Activated CD4-positive, alpha-beta T cell treated with anti-CD3 and anti-CD28 coated beads for 1 hour (primary cell): Measurements from ENCODE around the gene FDXACB1.

Source experiments
- DNase-seq: peaks from one replicate; pipeline ENCODE4 v3.0.0-alpha.2; 2020

FDXACB1 gene

GRCh38 chr11:111841370-111842053, 37.5 kb downstream of the FDXACB1 start:
- peak; percentile 77 for DNase-seq

DNA sequence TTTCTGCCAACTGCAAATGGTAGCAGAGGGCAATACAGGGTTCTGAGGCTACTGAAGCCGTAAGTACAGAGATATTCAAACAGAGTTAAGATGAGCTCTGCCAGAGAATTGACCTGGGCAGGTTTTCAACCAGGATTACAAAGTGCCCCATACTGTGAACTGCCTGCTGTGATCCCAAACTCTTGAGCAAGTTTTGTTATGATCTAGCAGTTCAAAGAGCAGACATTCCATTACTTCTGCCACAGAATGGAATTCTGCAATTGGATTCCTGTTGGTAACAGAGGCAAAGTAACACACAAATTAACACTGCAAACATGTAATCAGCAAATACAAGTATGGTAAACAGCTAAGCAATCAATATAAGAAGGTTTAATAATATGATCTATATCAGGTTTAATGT, 38.8 kb downstream of the FDXACB1 start:
- DNase-seq: no peak

DNA sequence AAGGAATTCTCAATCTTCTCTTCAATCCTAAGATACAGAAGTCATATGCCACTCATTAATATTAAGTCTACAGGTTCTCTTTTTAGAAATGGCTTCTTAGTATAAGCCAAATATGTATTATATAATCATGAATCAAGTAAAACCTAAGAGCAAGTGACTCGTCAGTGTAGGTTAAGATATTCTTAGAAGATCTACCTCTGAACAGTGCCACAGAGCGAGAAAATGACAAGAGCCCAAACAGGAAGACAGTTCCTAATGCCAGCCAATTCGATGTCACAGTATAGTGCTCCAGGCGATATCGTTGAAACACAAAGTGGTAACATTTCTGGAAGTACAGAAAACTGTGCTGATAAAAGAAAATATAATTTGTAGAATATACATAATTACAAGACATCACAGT, 40.9 kb downstream of the FDXACB1 start:
- no peak for DNase-seq

GRCh38 chr11:111837366-111837891, 41.5 kb downstream of the FDXACB1 start:
- no peak for DNase-seq

GRCh38 chr11:111836721-111837120, 42.2 kb downstream of the FDXACB1 start:
- DNase-seq: no peak

DNA sequence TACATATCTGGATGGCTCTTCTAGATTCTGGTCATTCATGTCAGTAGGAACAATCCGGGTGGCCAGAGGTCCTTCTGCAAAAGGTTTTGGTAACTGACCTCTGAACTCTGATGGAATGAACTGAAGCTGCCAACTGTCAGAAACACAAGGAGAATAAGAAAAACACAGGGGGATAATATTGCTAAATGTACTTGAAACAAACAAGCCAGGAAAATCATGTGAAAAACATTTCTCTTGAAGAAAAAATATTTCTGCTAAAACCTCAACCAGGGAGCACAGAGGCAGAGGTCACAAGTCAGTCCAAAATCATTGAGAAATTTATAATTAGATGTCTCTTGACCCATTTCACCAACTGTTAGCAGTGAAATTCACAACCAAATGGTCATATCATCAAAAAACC, 42.8 kb downstream of the FDXACB1 start:
- DNase-seq: no peak

DNA sequence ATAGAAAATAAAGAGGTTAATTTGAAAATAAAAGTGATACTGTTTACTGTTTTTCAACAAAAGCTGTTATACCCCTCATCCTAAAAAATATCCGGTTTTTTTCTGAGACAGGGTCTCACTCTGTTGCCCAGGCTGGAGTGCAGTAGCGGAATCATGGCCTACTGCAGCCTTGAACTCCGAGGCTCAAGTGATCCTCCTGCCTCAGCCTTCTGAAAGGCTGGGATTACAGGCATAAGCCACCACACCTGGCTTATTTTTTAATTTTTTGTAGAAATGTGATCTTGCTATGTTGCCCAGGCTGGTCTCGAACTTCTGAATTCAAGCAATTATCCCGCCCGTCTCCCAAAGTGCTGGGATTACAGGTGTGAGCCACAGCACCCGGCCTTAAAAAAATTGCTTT, 43.3 kb downstream of the FDXACB1 start:
- DNase-seq: no peak

DNA sequence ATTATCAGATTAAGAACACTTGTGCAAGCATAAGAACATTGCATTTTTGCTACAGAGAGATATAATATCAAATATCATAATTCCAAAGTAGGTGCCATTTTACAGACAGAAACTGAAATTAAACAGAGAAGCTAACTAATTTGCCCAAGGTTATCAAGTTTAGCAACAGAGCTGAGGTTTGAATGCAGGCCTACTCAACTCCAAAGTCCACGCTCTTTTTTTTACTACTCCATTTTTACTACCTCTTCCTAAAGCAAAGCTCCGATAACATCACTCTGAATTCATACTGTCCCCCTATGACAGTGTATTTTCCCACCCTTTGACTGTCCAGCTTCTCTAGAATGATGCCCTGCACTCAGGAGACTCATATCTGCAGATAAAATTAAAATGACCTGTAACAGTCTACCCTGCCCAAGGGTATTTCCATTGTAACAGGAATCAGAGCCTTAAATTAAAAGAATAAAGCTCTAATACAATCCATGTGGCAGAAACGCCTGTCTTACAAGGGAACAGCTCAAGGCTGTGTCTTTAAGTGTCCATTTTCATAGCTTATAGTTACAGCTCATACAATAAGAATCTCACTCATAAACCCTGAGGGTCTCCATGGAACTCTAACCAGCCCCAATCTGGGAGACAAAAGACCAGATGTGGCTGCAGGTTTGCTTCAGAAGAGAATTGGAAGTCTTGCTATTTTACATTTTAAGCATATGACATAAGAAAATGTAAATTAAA, 44.4 kb downstream of the FDXACB1 start:
- DNase-seq: no peak

DNA sequence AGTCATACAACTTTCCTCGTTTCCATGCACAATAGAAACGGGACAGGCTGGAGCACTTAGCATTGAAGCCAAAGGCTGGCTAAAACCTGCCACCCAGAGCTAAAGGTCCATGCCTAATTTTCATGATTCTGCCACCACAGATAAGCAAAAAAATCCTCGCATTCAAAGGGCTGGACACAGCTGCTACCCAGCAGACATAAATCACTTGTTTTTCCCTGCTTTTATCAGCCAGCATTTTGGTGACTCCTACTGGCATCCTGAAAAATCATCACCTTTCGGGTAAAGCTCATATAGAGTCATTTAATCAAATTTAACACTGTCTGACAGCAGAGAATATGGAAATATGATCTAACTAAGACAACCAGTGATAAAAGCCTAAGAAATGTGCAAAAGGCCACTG, 45.4 kb downstream of the FDXACB1 start:
- no peak for DNase-seq

DNA sequence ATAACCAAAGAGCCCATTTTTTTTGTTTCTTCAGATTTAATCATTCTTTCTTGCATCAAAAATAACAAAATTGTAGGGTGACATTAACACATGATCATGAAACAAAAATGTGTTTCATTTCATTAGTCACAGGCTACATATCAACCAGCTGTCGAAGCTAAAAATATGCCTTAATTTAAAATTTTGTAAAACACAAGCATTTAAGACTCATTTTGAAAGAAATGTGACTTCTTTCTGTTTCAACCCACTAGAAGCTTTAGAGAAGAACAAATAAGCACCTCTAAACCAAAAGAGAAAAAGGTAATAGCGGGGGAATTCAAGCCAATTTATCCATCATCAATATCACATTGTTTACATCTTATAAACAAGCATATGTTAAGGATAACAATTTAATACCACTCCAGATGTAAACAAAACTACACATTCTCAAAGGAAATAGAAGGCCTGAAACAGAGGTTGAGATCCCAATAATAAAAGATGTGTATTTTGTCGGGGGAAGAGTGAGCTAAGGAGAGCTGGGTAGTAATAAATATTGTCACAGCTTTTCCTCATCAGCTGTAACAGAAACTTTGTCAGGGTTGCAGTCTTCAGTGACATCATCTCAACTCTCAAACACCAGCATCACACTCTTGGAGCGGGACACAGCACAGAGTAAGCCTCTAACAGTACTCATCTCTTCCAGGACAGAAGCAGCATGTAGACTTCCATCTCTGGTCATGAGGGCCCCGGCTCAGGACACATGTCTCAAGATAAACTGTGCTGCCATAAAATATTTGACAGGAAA, 49.6 kb downstream of the FDXACB1 start:
- no peak for DNase-seq

GRCh38 chr11:111826322-111826950, 52.5 kb downstream of the FDXACB1 start:
- no peak for DNase-seq
